DND-41 (cell line): ENCODE results near the gene KLF1.

Experiments used
- ATAC-seq: fragments of 200-7000 bp; cut with Tn5 transposase; 3 replicates; pipeline ENCODE4 v1.9.1; 2021; ENCODE audit warnings: low read depth; ENCODE audit not compliant: insufficient read depth
- DNase-seq: peaks from one replicate; pipeline ENCODE4 v3.0.0-alpha.2; 2020
- H2AFZ ChIP-seq: 2 replicates; pipeline ENCODE4 v1.6.0; 2012; ENCODE audit warnings: low read depth, low read length
- H3K27ac ChIP-seq: 2 replicates; pipeline ENCODE4 v1.5.1; 2012; ENCODE audit warnings: low read length, inconsistent platforms
- H3K27me3 ChIP-seq: fragments of 200-600 bp; sonication (generic); 2 replicates; pipeline ENCODE4 v1.6.0; 2012; ENCODE audit warnings: low read length, mild to moderate bottlenecking, inconsistent platforms; ENCODE audit not compliant: insufficient read depth, poor library complexity
- H3K36me3 ChIP-seq: 2 replicates; pipeline ENCODE4 v1.5.1; 2012; ENCODE audit warnings: low read length, inconsistent platforms; ENCODE audit not compliant: insufficient read depth
- H3K4me1 ChIP-seq: 2 replicates; pipeline ENCODE4 v1.5.1; 2012; ENCODE audit warnings: mild to moderate bottlenecking, low read length; ENCODE audit not compliant: insufficient read depth
- H3K4me2 ChIP-seq: 2 replicates; pipeline ENCODE4 v1.6.0; 2012; ENCODE audit warnings: mild to moderate bottlenecking, moderate library complexity, low read length, inconsistent platforms; ENCODE audit not compliant: insufficient read depth
- H3K4me3 ChIP-seq, 2 experiments: fragments of 200-600 bp in 1 of 2; shearing (Covaris generic) in 1 of 2; 2 replicates each; pipeline ENCODE4 v1.5.1; 2012 to 2016; ENCODE audit warnings: inconsistent platforms in 2 of 2, low read length in 2 of 2, mild to moderate bottlenecking in 2 of 2, low read depth in 1 of 2, moderate library complexity in 1 of 2
- H3K79me2 ChIP-seq: 2 replicates; pipeline ENCODE4 v1.6.0; 2012; ENCODE audit warnings: low read length, inconsistent platforms; ENCODE audit not compliant: insufficient read depth
- H3K9ac ChIP-seq: 2 replicates; pipeline ENCODE4 v1.6.0; 2012; ENCODE audit warnings: low read depth, mild to moderate bottlenecking, inconsistent platforms, low read length, moderate library complexity
- H3K9me3 ChIP-seq: 2 replicates; pipeline ENCODE4 v1.5.1; 2012; ENCODE audit warnings: low read length, moderate library complexity, mild to moderate bottlenecking, inconsistent platforms; ENCODE audit not compliant: insufficient read depth, severe bottlenecking
- H4K20me1 ChIP-seq: 2 replicates; pipeline ENCODE4 v1.6.0; 2012; ENCODE audit warnings: low read length; ENCODE audit not compliant: insufficient read depth
- CTCF ChIP-seq: IDR thresholded peaks from 2 replicates; pipeline ENCODE4 v1.5.1; 2012; ENCODE audit warnings: borderline replicate concordance, low read length, moderate library complexity, mild to moderate bottlenecking; ENCODE audit not compliant: poor library complexity, severe bottlenecking; ENCODE audit errors: extremely low read depth
- EZH2 ChIP-seq: IDR thresholded peaks from 3 replicates; pipeline ENCODE4 v1.6.1; 2012; ENCODE audit warnings: borderline replicate concordance, low read depth, mild to moderate bottlenecking, moderate library complexity, low read length, inconsistent platforms; ENCODE audit not compliant: severe bottlenecking

KLF1 gene

GRCh38 chr19:12885749-12886650 is 1.0 kb downstream of the KLF1 start:
- Histone ChIP-seq H3K9me3 (peaks cover 5% of the 10 kb centered on the region), H3K4me3 (no peak overlapping the region), H3K27me3 (no peaks in the 10 kb centered on the region), H3K27ac (no peak overlapping the region), H2AFZ (no peak overlapping the region), H3K9ac (no peak overlapping the region), H3K79me2 (peaks cover 7% of the 10 kb centered on the region), H3K36me3 (no peaks in the 10 kb centered on the region), H4K20me1 (0 out of 2 replicates have a peak, but pooled peaks cover under 1% of the 10 kb centered on the region), H3K4me1 (peaks cover 20% of the 10 kb centered on the region), H3K4me2 (no peak overlapping the region)
- DNase-seq (no peak), ATAC-seq (no peak)
- TF ChIP-seq CTCF (no peak), EZH2 (no peak)

GRCh38 chr19:12884926-12885748 is 1.9 kb downstream of the KLF1 start:
- H3K4me3 ChIP-seq: no peak overlapping the region
- DNase-seq (no peak), ATAC-seq (no peak)
- H3K9me3 ChIP-seq: peaks cover 5% of the 10 kb centered on the region
- no peak overlapping the region for H3K27ac ChIP-seq
- H3K79me2 ChIP-seq: peaks cover 15% of the 10 kb centered on the region
- H3K36me3 ChIP-seq: no peaks in the 10 kb centered on the region
- no peak overlapping the region for H3K4me2 ChIP-seq
- no peaks in the 10 kb centered on the region for H4K20me1 ChIP-seq
- H3K4me1 ChIP-seq: peaks cover 24% of the 10 kb centered on the region
- H3K9ac ChIP-seq: no peak overlapping the region
- no peak for TF ChIP-seq CTCF
- no peak overlapping the region for H2AFZ ChIP-seq
- H3K27me3 ChIP-seq: no peaks in the 10 kb centered on the region

DNA sequence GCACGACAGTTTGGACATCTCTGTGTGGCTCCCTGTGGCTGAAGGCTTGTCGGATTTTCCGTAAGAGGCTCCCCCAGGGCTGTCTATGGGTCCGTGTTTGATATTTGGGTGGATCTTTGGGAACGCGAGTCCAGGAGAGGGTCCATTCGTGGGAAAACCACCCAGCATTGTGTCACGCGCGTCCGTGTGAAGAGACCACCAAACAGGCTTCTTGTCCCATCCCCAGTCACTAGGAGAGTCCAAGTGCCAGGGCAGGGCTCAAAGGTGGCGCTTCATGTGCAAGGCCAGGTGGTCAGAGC is 2.4 kb downstream of the KLF1 start:
- no peak for ATAC-seq
- Histone ChIP-seq H3K27ac (no peak overlapping the region), H3K27me3 (no peaks in the 10 kb centered on the region), H4K20me1 (no peaks in the 10 kb centered on the region), H3K4me1 (peaks cover 24% of the 10 kb centered on the region), H3K9me3 (peaks cover 5% of the 10 kb centered on the region), H3K4me2 (no peak overlapping the region), H2AFZ (no peak overlapping the region), H3K79me2 (peaks cover 17% of the 10 kb centered on the region), H3K4me3 (no peak overlapping the region), H3K36me3 (no peaks in the 10 kb centered on the region; the same call in 1 of the 2 replicates), H3K9ac (no peak overlapping the region)
- TF ChIP-seq EZH2 (no peak), CTCF (no peak)
- no peak for DNase-seq
